ENCODE data around the gene HS3ST4. TPM values are rescaled to one million over a fixed set of nuclear protein-coding genes. Genes with fewer than 3 reads are reported as not detected.

The HS3ST4 gene
- polyA plus RNA-seq, 1 donor (not counting 4 experiments of a cell fraction or from before 2014, with no cell fraction given): not detected

DNA sequence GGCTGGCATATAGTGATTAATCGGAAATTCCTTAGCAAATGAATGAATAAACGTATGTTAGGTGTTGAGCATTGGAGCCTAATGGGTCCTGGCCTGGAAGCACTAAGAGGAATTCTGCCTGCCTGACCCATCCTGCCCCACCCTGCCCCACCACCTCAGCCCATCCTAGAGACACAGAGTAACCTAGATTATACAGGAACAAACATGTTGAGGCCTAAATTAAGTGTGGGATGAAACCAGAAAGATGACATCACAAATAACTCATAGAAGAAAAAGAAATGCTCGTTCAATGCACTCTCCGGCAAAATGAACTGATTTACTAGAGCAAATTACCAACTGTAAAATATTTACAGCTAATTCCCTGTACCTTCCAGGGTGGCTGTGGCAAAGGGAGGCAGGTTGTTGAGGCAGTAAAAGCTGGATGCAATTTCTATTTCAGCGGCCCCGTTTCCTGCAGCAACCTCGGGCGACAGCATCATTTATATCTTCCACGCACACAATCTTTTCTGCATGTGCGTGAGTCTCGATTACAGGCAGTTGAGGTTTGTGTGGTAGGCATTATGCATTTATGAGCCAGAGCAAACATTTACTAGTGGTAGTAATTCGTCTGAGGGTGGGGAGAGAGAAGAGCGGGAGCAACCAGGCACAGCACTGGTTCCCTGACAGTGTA is 417.2 kb downstream of the HS3ST4 start:
- Histone ChIP-seq H3K27ac (ENCODE audit: control insufficient read depth, insufficient read depth, low read length) (no peak overlapping the region), H3K9me3 (ENCODE audit: control insufficient read depth, low read depth, low read length) (peaks cover 3% of the 10 kb centered on the region), H3K4me3 (ENCODE audit: control insufficient read depth in 2 of 3, extremely low read depth in 1 of 3, insufficient read depth in 2 of 3, low read depth in 1 of 3, low read length in 3 of 3) (no peak overlapping the region), H3K9me1 (ENCODE audit: control insufficient read depth, extremely low read depth, insufficient read depth, low read length) (no peaks in the 10 kb centered on the region), H3K79me2 (ENCODE audit: control insufficient read depth, insufficient read depth, low read length) (no peaks in the 10 kb centered on the region), H3K9ac (ENCODE audit: control insufficient read depth, extremely low read depth, insufficient read depth, low read length) (no peak overlapping the region), H3K27me3 (ENCODE audit: control insufficient read depth, extremely low read depth, insufficient read depth, low read length) (no peaks in the 10 kb centered on the region), H3K4me2 (ENCODE audit: control insufficient read depth, extremely low read depth, insufficient read depth, low read depth, low read length) (no peak overlapping the region), H3K4me1 (ENCODE audit: control insufficient read depth, extremely low read depth, insufficient read depth, low read length) (no peaks in the 10 kb centered on the region), H4K20me1 (ENCODE audit: control insufficient read depth, extremely low read depth, insufficient read depth, low read length) (no peaks in the 10 kb centered on the region), H3K36me3 (ENCODE audit: control insufficient read depth in 2 of 2, extremely low read depth in 1 of 2, insufficient read depth in 2 of 2, low read length in 2 of 2) (no peaks in the 10 kb centered on the region), H2AFZ (ENCODE audit: control insufficient read depth, low read length) (no peak overlapping the region)
- dilution Hi-C loops (cut with MboI; ENCODE audit: extremely low pct_ligation_motif_present, low sequenced_read_pairs): no loop called here
- no peak for FAIRE-seq
- TF ChIP-seq, protein P1, sequence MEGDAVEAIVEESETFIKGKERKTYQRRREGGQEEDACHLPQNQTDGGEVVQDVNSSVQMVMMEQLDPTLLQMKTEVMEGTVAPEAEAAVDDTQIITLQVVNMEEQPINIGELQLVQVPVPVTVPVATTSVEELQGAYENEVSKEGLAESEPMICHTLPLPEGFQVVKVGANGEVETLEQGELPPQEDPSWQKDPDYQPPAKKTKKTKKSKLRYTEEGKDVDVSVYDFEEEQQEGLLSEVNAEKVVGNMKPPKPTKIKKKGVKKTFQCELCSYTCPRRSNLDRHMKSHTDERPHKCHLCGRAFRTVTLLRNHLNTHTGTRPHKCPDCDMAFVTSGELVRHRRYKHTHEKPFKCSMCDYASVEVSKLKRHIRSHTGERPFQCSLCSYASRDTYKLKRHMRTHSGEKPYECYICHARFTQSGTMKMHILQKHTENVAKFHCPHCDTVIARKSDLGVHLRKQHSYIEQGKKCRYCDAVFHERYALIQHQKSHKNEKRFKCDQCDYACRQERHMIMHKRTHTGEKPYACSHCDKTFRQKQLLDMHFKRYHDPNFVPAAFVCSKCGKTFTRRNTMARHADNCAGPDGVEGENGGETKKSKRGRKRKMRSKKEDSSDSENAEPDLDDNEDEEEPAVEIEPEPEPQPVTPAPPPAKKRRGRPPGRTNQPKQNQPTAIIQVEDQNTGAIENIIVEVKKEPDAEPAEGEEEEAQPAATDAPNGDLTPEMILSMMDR (optimal IDR thresholded peaks at IDR 0.05 in 1 of 3, IDR thresholded peaks at IDR 0.05 in 1 of 3, conservative IDR thresholded peaks at IDR 0.05 in 1 of 3; ENCODE audit: extremely low read depth in 1 of 3, insufficient read depth in 2 of 3, low read length in 3 of 3): no peak
- no peak for TF ChIP-seq EZH2 (IDR thresholded peaks at IDR 0.05; ENCODE audit: low read length)
- no peak for DNase-seq (ENCODE audit: low read depth, low spot score)

DNA sequence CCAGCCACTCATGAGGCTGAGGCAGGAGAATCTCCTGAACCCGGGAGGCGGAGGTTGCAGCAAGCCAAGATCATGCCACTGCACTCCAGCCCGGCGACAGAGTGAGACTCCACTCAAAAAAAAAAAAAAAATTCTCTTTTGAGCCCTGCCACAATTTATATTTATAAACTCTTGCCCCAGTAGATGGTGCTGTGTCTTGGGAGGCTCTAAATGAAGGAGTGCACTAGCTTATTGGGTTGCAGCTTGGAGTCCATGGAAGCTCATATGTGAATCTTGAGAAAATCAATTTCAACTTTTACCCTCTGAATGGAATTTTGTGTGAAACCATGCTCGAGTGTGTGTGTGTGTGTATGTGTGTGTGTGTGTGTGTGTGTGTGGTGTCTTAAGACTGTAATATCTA is 420.1 kb downstream of the HS3ST4 start:
- Histone ChIP-seq H3K27ac (ENCODE audit: control insufficient read depth, insufficient read depth, low read length) (no peak overlapping the region), H3K4me3 (ENCODE audit: control insufficient read depth in 2 of 3, extremely low read depth in 1 of 3, insufficient read depth in 2 of 3, low read depth in 1 of 3, low read length in 3 of 3) (no peak overlapping the region), H3K36me3 (ENCODE audit: control insufficient read depth in 2 of 2, extremely low read depth in 1 of 2, insufficient read depth in 2 of 2, low read length in 2 of 2) (no peaks in the 10 kb centered on the region), H3K27me3 (ENCODE audit: control insufficient read depth, extremely low read depth, insufficient read depth, low read length) (no peaks in the 10 kb centered on the region), H3K79me2 (ENCODE audit: control insufficient read depth, insufficient read depth, low read length) (no peaks in the 10 kb centered on the region), H3K4me2 (ENCODE audit: control insufficient read depth, extremely low read depth, insufficient read depth, low read depth, low read length) (no peak overlapping the region), H3K4me1 (ENCODE audit: control insufficient read depth, extremely low read depth, insufficient read depth, low read length) (no peaks in the 10 kb centered on the region), H3K9me3 (ENCODE audit: control insufficient read depth, low read depth, low read length) (no peaks in the 10 kb centered on the region), H3K9ac (ENCODE audit: control insufficient read depth, extremely low read depth, insufficient read depth, low read length) (no peak overlapping the region), H4K20me1 (ENCODE audit: control insufficient read depth, extremely low read depth, insufficient read depth, low read length) (no peaks in the 10 kb centered on the region), H2AFZ (ENCODE audit: control insufficient read depth, low read length) (no peak overlapping the region), H3K9me1 (ENCODE audit: control insufficient read depth, extremely low read depth, insufficient read depth, low read length) (no peaks in the 10 kb centered on the region)
- DNase-seq (ENCODE audit: low read depth, low spot score): no peak
- TF ChIP-seq EZH2 (IDR thresholded peaks at IDR 0.05; ENCODE audit: low read length): no peak
- TF ChIP-seq, protein P1 (optimal IDR thresholded peaks at IDR 0.05 in 1 of 3, IDR thresholded peaks at IDR 0.05 in 1 of 3, conservative IDR thresholded peaks at IDR 0.05 in 1 of 3; ENCODE audit: extremely low read depth in 1 of 3, insufficient read depth in 2 of 3, low read length in 3 of 3): no peak
- FAIRE-seq: no peak
- dilution Hi-C loops (cut with MboI; ENCODE audit: extremely low pct_ligation_motif_present, low sequenced_read_pairs): no loop called here
